ENCODE data around the gene KCNH2.

The KCNH2 gene

GRCh38 chr7:150997817-150998216 lies 19.7 kb upstream of the KCNH2 start:
- FAIRE-seq (no peak), DNase-seq (ENCODE audit: extremely low spot score, insufficient read length, low read depth) (no peak)

GRCh38 chr7:150997075-150997511 lies 19.0 kb upstream of the KCNH2 start:
- DNase-seq (ENCODE audit: extremely low spot score, insufficient read length, low read depth) (no peak), FAIRE-seq (no peak)

- no peak for FAIRE-seq
- no peak for DNase-seq (ENCODE audit: extremely low spot score, insufficient read length, low read depth)
Measured at GRCh38 chr7:150996376-150997074, 18.4 kb upstream of the KCNH2 start.

GRCh38 chr7:150994838-150995510 lies 16.9 kb upstream of the KCNH2 start:
- no peak for DNase-seq (ENCODE audit: extremely low spot score, insufficient read length, low read depth)

GRCh38 chr7:150994141-150994837 lies 16.2 kb upstream of the KCNH2 start:
- DNase-seq (ENCODE audit: extremely low spot score, insufficient read length, low read depth) (no peak), FAIRE-seq (no peak)

More at GRCh38 chr7:150994838-150995510, 16.9 kb upstream of the KCNH2 start:
- FAIRE-seq = no peak

GRCh38 chr7:150993511-150993910 lies 15.4 kb upstream of the KCNH2 start:
- DNase-seq (ENCODE audit: extremely low spot score, insufficient read length, low read depth) (no peak), FAIRE-seq (no peak)

GRCh38 chr7:150992833-150993302 lies 14.7 kb upstream of the KCNH2 start:
- FAIRE-seq (no peak), DNase-seq (ENCODE audit: extremely low spot score, insufficient read length, low read depth) (no peak)

GRCh38 chr7:150992051-150992640 lies 14.0 kb upstream of the KCNH2 start:
- no peak for DNase-seq (ENCODE audit: extremely low spot score, insufficient read length, low read depth)

GRCh38 chr7:150990416-150991186 lies 12.5 kb upstream of the KCNH2 start, which contains the start of gene NOS3:
NOS3 (plus strand) TSS chr7:150991017; CDS start chr7:150993804, 2,787 bp downstream.
- no peak for FAIRE-seq

More at GRCh38 chr7:150992051-150992640, 14.0 kb upstream of the KCNH2 start:
- FAIRE-seq = no peak

GRCh38 chr7:150989456-150989855 lies 11.3 kb upstream of the KCNH2 start:
- FAIRE-seq (no peak), DNase-seq (ENCODE audit: extremely low spot score, insufficient read length, low read depth) (no peak)

More at GRCh38 chr7:150990416-150991186, 12.5 kb upstream of the KCNH2 start, which contains the start of gene NOS3:
- no peak for DNase-seq (ENCODE audit: extremely low spot score, insufficient read length, low read depth)

- DNase-seq (ENCODE audit: extremely low spot score, insufficient read length, low read depth) (no peak), FAIRE-seq (no peak)
Measured at GRCh38 chr7:150988230-150989226, 10.4 kb upstream of the KCNH2 start.

GRCh38 chr7:150986556-150986955 lies 8.4 kb upstream of the KCNH2 start:
- DNase-seq (ENCODE audit: extremely low spot score, insufficient read length, low read depth) = no peak
- no peak for FAIRE-seq

- DNase-seq (ENCODE audit: extremely low spot score, insufficient read length, low read depth) = no peak
- peak; percentile 74 for FAIRE-seq
Measured at GRCh38 chr7:150986099-150986512, 8.0 kb upstream of the KCNH2 start.

- no peak for DNase-seq (ENCODE audit: extremely low spot score, insufficient read length, low read depth)
- no peak for FAIRE-seq
Measured at GRCh38 chr7:150983893-150984368, 5.8 kb upstream of the KCNH2 start.

GRCh38 chr7:150982351-150982750 lies 4.2 kb upstream of the KCNH2 start:
- no peak for FAIRE-seq

GRCh38 chr7:150981644-150982043 lies 3.5 kb upstream of the KCNH2 start:
- DNase-seq (ENCODE audit: extremely low spot score, insufficient read length, low read depth) (no peak), FAIRE-seq (no peak)

More at GRCh38 chr7:150982351-150982750, 4.2 kb upstream of the KCNH2 start:
- no peak for DNase-seq (ENCODE audit: extremely low spot score, insufficient read length, low read depth)

- DNase-seq (ENCODE audit: extremely low spot score, insufficient read length, low read depth) = no peak
- FAIRE-seq = no peak
Measured at GRCh38 chr7:150980663-150981062, 2.5 kb upstream of the KCNH2 start.

GRCh38 chr7:150979713-150980390 lies 1.7 kb upstream of the KCNH2 start:
- DNase-seq (ENCODE audit: extremely low spot score, insufficient read length, low read depth) (no peak), FAIRE-seq (no peak)

All from GM18507 (cell line).